HG02678 (cell line): ENCODE data around the gene JMJD1C.

Source experiments
- ATAC-seq: cut with Tn5 transposase; IDR thresholded peaks from one replicate; pipeline ENCODE4 v1.9.1; 2021; ENCODE audit warnings: mild to moderate bottlenecking, moderate library complexity; ENCODE audit not compliant: unreplicated experiment

JMJD1C gene

GRCh38 chr10:63264617-63265221 is 201.1 kb downstream of the JMJD1C start:
- ATAC-seq = no peak

GRCh38 chr10:63262430-63263073 is 203.2 kb downstream of the JMJD1C start:
- no peak for ATAC-seq

- peak; percentile 39 for ATAC-seq
Measured at GRCh38 chr10:63261496-63261895, 204.3 kb downstream of the JMJD1C start.

DNA sequence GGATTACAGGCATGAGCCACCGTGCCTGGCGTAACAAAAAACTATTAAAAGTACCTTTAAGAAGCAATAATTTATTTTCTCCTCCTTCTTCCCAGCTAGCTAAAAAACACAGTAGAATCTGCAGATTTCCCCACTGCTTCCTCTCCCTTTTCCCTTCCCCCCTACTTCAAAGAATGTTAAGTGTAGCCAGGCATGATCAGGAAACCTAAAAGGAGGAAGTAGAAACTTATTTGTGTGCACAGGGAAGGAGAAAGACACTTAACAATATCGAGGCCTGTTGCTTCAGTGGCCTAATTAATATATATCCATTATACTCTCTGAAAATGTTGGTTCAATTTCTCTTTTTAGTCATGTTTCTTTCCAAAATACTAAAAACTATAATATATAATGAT is 204.9 kb downstream of the JMJD1C start:
- no peak for ATAC-seq

GRCh38 chr10:63260103-63260859 is 205.5 kb downstream of the JMJD1C start:
- ATAC-seq = no peak

- no peak for ATAC-seq
Measured at GRCh38 chr10:63258920-63259678, 206.7 kb downstream of the JMJD1C start.

DNA sequence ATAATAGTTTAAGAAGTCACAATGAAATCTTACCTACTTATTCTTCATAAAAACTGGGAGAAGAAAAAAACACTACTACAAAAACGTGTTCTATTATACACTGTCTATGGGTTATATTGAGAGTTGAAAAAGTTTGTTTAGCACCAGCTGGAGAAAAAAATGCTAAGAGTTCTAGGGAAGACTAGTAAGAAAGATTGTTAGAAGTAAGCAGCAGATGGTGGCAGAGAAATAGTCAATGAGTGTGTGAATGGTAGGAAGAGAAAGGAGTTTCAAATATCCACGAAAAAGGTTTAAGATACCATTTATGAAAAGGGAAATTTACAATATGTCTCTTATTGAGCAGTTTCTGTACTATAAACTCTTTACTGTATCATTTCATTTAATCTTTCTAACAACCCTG is 208.0 kb downstream of the JMJD1C start:
- ATAC-seq = no peak

GRCh38 chr10:63256009-63256773 is 209.6 kb downstream of the JMJD1C start:
- no peak for ATAC-seq

- no peak for ATAC-seq
Measured at GRCh38 chr10:63255316-63255715, 210.5 kb downstream of the JMJD1C start.

GRCh38 chr10:63253040-63253439 is 212.7 kb downstream of the JMJD1C start:
- no peak for ATAC-seq

GRCh38 chr10:63252095-63252762 is 213.5 kb downstream of the JMJD1C start:
- ATAC-seq = no peak

GRCh38 chr10:63250032-63250431 is 215.7 kb downstream of the JMJD1C start:
- ATAC-seq = no peak

- no peak for ATAC-seq
Measured at GRCh38 chr10:63247771-63248170, 218.0 kb downstream of the JMJD1C start.

- ATAC-seq = no peak
Measured at GRCh38 chr10:63246356-63246755, 219.4 kb downstream of the JMJD1C start.

DNA sequence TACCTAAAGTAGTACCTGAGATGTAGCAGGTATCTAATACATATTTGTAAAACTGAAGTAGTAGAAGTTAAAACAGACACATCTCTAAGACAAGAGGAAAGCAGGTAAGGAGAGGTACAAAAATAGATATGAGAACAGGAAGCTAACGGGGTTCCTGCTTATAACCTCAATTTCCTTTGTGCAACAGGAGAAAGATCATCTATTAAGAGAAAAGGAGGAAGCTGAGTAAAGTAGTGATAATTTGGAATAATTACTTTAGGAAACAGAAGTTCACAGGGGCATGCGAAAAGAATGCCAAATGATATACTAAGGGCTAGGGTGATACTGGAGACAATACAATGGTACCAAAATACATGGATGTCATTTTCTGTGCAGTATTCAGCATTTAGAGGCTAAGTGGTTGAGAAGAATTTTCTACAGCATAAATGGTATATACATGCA is 223.9 kb downstream of the JMJD1C start:
- ATAC-seq = no peak

- ATAC-seq = no peak
Measured at GRCh38 chr10:63240807-63241206, 225.0 kb downstream of the JMJD1C start.

GRCh38 chr10:63238501-63238900 is 227.3 kb downstream of the JMJD1C start:
- no peak for ATAC-seq

DNA sequence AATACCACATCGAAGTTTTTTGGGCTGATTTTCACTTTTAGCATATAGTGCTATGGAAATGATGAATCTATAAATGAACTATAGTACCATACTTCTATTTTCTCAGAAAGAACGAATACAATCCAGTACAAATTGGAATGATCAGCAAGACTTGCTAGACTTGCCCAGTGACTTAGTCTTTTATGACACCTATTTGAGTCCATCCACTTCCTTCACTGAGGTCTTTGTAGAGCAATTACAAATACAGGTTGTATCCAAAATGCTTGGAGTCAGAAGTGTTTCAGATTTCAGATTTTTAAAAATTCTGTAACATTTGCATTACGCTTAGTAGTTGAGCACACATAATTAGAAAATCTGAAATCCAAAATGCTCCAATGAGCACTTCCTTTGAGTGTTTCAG is 228.4 kb downstream of the JMJD1C start:
- no peak for ATAC-seq

GRCh38 chr10:63236113-63236935 is 229.5 kb downstream of the JMJD1C start:
- ATAC-seq = peak; percentile 92
